ENCODE data around the gene TOX2. TPM values are rescaled to one million over a fixed set of nuclear protein-coding genes. Genes with fewer than 3 reads are reported as not detected.

The TOX2 gene
- total RNA-seq, 1 experiment from 2014 or later = not detected

DNA sequence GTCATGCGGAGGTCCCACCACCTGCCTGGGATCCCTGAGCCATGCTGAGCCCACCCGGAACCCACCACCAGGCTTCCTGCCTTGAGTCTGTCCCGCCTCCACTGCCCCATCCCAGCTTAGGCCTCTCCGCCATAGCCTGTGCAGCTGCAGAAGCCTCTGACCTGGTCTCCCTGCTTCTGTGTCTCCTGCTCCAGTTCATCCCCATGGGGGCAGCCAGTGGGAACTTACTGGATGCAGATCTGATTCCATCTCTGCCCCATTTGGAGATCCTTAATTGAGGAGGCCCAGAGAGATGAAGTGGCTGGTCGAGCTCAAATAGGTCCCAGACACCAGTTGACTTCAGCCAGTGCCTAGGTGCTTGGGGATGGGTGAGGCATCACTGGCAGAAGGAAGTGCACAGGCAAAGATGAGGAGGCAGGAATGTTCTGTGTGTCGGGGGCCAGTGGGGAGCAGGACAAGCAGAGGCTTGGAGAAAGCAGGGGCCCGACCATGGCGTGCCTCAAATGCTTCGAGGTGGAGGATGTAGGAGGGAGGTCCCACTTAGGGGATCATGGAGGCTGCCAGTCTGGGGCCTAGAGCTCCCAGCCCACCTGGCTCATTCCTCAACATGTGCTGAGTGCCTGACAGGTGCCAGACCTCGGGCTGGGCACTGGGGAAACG is 112.8 kb downstream of the TOX2 start:
- peaks cover 47% of the 10 kb centered on the region for H3K27me3 Mint-ChIP-seq (ENCODE audit: insufficient read depth, unreplicated experiment)
- BruUV-seq (replicated peaks) = no TSS peak
- peak in 1 of 2 experiments; percentile 42 for DNase-seq
- H3K9me3 Mint-ChIP-seq (ENCODE audit: unreplicated experiment) = no peaks in the 10 kb centered on the region
- POLR2A ChIA-PET = no interaction called here
- H3K4me3 Mint-ChIP-seq (ENCODE audit: unreplicated experiment) = no peak overlapping the region
- H3K4me1 ChIP-seq = no peaks in the 10 kb centered on the region
- no peak for TF ChIP-seq CTCF (IDR thresholded peaks at IDR 0.05; ENCODE audit: insufficient read depth in 1 of 2, low read depth in 1 of 2, low read length in 1 of 2, severe bottlenecking in 1 of 2, unreplicated experiment in 1 of 2)
- H3K4me1 Mint-ChIP-seq (ENCODE audit: low read depth, unreplicated experiment) = no peaks in the 10 kb centered on the region
- CTCF ChIA-PET = no interaction called here
- no peaks in the 10 kb centered on the region for H3K36me3 ChIP-seq (ENCODE audit: control insufficient read depth, insufficient read depth, low read length)
- no peaks in the 10 kb centered on the region for H3K36me3 Mint-ChIP-seq (ENCODE audit: insufficient read depth, unreplicated experiment)
- peaks cover 6% of the 10 kb centered on the region for H3K27me3 ChIP-seq (replicated peaks; ENCODE audit: control insufficient read depth, insufficient read depth, low read length)
- no peaks in the 10 kb centered on the region for H3K9me3 ChIP-seq
- H3K4me3 ChIP-seq (ENCODE audit: low read depth, low read length) = no peak overlapping the region
- H3K27ac Mint-ChIP-seq (ENCODE audit: unreplicated experiment) = no peak overlapping the region
- intact Hi-C loops (cut with micrococcal nuclease; ENCODE audit: unreplicated experiment) = no loop called here

- ChIA-PET POLR2A (no interaction called here), CTCF (no interaction called here)
- H3K27me3 Mint-ChIP-seq (ENCODE audit: insufficient read depth, unreplicated experiment) = peaks cover 47% of the 10 kb centered on the region
- BruUV-seq (replicated peaks) = no TSS peak
- H3K27me3 ChIP-seq (replicated peaks; ENCODE audit: control insufficient read depth, insufficient read depth, low read length) = peaks cover 6% of the 10 kb centered on the region
- no peaks in the 10 kb centered on the region for H3K9me3 Mint-ChIP-seq (ENCODE audit: unreplicated experiment)
- no peak for DNase-seq
- H3K9me3 ChIP-seq = no peaks in the 10 kb centered on the region
- intact Hi-C loops (cut with micrococcal nuclease; ENCODE audit: unreplicated experiment) = no loop called here
- no peak overlapping the region for H3K4me3 ChIP-seq (ENCODE audit: low read depth, low read length)
- no peaks in the 10 kb centered on the region for H3K36me3 ChIP-seq (ENCODE audit: control insufficient read depth, insufficient read depth, low read length)
- no peaks in the 10 kb centered on the region for H3K36me3 Mint-ChIP-seq (ENCODE audit: insufficient read depth, unreplicated experiment)
- H3K4me1 Mint-ChIP-seq (ENCODE audit: low read depth, unreplicated experiment) = no peaks in the 10 kb centered on the region
- no peak overlapping the region for H3K27ac Mint-ChIP-seq (ENCODE audit: unreplicated experiment)
- no peak for TF ChIP-seq CTCF (IDR thresholded peaks at IDR 0.05; ENCODE audit: insufficient read depth in 1 of 2, low read depth in 1 of 2, low read length in 1 of 2, severe bottlenecking in 1 of 2, unreplicated experiment in 1 of 2)
- no peak overlapping the region for H3K4me3 Mint-ChIP-seq (ENCODE audit: unreplicated experiment)
- no peaks in the 10 kb centered on the region for H3K4me1 ChIP-seq
These were observed 113.5 kb downstream of the TOX2 start for GRCh38 chr20:44028003-44028730.

GRCh38 chr20:44028868-44029847 is 114.5 kb downstream of the TOX2 start:
- no peak overlapping the region for H3K4me3 Mint-ChIP-seq (ENCODE audit: unreplicated experiment)
- TF ChIP-seq CTCF (IDR thresholded peaks at IDR 0.05; ENCODE audit: insufficient read depth in 1 of 2, low read depth in 1 of 2, low read length in 1 of 2, severe bottlenecking in 1 of 2, unreplicated experiment in 1 of 2) = no peak
- ChIA-PET POLR2A (no interaction called here), CTCF (no interaction called here)
- intact Hi-C loops (cut with micrococcal nuclease; ENCODE audit: unreplicated experiment) = no loop called here
- peaks cover 6% of the 10 kb centered on the region for H3K27me3 ChIP-seq (replicated peaks; ENCODE audit: control insufficient read depth, insufficient read depth, low read length)
- no peaks in the 10 kb centered on the region for H3K9me3 ChIP-seq
- peak in 1 of 2 experiments; percentile 35 for DNase-seq
- H3K36me3 Mint-ChIP-seq (ENCODE audit: insufficient read depth, unreplicated experiment) = no peaks in the 10 kb centered on the region
- BruUV-seq (replicated peaks) = no TSS peak
- no peaks in the 10 kb centered on the region for H3K4me1 Mint-ChIP-seq (ENCODE audit: low read depth, unreplicated experiment)
- H3K36me3 ChIP-seq (ENCODE audit: control insufficient read depth, insufficient read depth, low read length) = no peaks in the 10 kb centered on the region
- no peak overlapping the region for H3K4me3 ChIP-seq (ENCODE audit: low read depth, low read length)
- H3K9me3 Mint-ChIP-seq (ENCODE audit: unreplicated experiment) = no peaks in the 10 kb centered on the region
- H3K4me1 ChIP-seq = no peaks in the 10 kb centered on the region
- H3K27me3 Mint-ChIP-seq (ENCODE audit: insufficient read depth, unreplicated experiment) = peaks cover 42% of the 10 kb centered on the region
- H3K27ac Mint-ChIP-seq (ENCODE audit: unreplicated experiment) = no peak overlapping the region

Measured in Caco-2 (cell line).